SKM-1 (cell line): ENCODE results near the gene VRTN.

Experiments
- DNase-seq: peaks from one replicate; lab custom pipeline; 2025; ENCODE audit not compliant: unreplicated experiment; lab: John Stamatoyannopoulos, UW

The VRTN gene

DNA sequence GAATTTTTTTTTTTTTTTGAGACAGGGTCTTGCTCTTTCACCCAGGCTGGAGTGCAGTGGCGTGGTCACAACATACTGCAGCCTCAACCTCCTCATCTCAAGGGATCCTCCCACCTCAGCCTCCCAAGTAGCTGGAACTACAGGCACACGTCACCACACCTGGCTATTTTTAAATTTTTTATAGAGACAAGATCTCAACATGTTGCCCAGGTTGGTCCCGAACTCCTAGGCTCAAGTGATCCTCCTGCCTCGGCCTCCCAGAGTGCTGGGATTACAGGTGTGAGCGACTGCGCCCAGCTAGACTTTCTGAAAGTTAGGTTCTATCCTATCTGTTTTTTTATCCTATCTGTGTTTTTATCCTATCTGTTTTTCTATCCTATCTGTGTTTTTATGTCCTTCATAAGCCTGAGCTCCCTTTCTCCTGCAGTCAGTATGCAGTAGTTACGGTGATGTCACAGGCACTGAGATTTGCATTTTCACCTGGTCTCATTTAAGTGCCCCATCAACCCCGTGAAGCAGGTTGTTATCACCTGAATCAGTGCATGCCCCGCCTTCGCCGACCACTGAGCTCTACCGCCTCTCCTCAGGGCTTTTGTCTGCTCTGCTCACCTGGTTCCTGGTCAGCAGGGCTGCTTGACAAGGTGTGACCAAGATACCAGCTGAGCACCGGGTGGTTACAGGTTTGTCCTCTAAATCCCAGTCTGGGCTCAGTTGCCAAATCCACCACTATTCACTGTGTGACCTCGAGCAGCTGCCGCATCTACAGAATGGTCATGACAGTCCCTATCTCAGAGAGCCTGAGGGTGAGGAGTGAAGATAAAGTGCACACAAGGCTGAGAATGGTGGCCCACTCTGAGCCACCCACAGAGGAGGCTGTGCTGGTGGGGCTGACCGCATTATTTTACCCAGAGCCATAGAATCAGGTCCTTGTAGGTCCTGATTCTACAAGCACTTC is 44.6 kb downstream of the VRTN start:
- DNase-seq = no peak

DNA sequence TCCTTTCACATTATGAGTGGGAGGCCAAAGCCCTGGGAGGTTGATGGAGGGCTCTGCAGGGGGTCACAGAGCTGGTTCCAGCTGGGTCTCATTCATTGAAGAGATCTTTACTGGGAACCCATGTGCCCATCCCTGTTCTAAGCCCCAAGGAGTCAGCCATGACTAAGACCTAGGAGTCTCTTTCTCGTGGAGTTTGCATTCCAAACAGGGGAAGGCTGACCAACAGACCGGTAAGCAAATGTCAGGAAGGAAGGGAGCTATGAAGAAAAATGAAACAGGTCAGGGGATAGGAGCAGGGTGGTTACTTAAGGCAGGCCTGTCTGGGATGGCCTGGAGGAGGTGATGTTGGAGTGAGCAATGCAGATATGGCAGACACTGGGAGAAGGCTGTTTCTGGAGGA is 46.3 kb downstream of the VRTN start:
- no peak for DNase-seq

DNA sequence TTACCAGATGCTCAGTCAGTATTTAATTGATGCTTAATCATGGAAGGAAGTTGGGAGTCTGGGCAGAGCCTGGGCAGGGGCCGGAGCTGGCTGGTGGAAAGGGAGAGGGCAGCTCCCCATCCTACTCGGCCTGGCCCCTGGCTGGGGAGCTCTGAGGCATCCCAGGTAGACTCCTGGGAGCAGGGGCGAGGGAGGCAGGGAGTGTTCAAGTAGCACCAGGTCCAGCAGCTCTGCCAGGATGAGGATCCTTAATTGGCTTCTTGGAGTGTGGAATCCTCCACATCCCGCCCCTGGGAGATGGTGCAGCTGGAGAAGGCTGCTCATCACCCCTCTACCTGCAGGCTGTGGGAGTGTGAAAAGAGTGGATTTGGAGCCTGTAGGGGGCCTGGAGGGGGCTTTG is 46.8 kb downstream of the VRTN start:
- no peak for DNase-seq

DNA sequence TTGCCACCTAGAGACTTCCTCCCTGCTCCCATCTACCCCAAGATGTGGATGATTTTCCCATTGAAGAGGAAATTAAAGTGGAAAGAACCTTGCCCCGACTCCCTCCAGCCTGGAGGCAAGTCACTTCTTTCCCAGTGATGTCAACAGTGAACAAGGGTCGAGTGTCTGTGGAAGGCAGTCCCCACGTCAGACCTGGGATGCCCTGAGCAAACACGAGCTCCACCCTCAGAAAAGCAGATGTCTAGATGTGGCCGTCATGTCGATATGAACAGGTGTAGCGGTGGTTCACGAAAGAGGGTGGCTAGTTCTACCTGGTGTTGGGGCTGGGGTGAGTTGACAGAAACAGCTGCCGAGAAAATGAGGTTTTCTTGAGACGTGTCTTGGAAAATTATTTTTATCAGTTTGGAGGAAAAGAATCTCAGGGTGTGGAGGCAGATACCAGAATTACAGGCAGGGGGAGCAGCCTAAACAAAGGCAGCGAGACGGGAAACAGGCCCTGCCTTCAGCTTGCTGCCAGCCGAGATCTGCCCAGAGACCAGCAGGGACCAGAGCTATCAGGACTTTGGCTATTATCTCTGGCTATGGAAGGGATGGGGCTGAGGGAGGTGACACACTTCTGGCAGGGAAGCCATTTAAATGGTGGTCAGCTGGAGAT is 51.9 kb downstream of the VRTN start:
- DNase-seq = no peak

DNA sequence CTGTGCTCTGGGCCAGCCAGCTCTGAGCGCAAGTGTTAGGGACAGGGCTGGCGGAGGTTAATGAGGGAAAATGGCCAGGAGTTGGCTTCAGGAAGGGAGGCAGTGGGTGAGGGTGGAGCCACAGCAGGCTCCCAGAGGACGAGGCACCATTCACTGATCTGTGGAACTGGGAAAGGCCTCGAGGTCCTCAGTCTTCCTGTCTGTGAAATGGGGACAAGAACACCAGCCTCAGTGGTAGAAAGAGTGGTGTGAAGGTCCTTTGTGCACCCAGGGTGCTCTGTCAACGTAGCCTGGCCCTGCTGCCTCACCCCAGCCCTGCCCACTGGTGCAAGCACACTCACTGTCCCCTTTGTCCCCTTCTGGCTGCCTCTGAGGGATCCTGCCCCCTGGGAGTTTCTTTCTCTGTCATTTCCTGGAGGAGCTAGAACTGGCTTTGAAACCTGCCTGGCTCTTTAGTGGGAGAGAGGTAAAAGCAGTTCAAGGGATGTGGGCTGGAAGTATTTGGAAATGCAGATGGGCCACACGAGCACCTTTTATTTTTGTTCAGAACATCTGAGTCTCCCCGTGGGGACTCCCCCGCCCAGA is 52.7 kb downstream of the VRTN start:
- DNase-seq = no peak

DNA sequence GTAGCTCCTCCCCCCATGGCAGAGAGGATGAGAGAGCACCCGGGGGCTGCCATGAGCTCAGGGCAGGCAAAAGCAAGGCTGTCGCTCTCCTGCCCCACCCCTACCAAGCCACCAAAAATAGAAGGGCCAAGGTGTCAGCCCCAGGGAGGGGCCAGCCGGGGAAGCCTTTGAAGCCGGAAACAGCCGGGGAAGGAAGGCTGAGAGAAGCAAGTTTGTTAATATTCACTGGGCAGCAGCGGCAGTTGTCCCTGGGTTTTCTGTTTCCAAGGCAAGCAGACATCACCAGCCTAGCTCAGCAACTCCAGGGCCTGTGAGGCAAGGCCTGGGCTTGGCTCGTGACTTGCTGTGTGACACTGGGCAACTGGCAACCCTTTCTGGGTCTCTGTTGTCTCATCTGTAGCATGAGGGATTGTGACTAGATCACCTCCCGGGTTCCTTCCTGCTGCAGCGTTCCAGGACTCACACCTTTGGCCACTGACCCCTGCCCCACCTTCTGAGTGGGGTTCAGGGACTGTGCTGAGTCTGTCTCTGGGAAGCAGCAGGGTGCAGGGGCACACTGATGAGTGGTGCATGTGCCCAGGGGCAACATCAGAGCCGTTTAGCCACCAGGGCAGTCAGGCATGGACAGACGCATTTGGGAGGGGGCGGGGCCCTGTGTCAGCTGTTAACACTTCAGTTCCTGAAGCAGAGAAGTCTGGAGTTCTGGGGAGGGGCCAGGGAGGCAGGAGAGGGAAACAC is 53.4 kb downstream of the VRTN start:
- DNase-seq = no peak

DNA sequence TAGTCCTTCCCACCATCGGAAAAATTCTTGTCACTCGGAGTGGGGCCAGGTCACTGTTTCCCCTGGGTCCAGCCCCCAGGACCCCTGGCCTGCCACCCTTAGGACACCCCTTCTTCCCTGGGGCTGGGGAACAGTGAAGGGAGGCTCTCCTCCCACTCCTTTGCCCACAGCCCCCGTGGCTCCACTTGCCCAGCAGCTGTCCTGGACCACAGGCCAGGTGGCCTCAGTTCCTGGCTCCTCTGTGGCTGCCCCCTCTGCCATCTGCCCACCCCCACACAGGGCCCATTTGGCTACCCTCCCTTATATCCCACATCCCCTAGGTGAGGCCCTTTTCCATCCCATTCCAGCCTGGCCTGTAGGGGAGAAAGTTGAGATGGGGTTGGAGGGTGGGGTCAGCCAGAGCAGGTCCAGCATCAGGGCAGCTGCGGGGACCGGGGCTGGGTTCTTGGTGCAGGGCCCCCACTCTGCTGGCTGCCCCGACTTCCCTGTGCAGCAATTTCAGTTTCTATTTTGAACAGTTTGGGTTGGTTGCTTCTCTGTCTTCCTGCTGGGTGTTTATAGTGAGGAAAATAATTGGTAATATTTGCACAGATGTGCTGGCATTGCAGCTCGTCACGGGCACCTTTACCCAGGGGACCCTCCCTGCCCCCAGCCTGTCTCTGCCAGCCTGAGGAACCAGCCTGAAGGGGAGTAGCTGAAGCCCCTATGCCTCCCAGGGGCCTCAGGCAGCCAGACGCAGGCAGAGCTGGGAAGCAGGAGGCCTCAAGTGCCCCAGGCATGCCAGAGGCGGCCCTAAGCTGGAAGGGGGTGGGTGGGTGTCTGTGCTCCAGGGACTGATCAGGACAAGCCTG is 54.4 kb downstream of the VRTN start:
- no peak for DNase-seq

DNA sequence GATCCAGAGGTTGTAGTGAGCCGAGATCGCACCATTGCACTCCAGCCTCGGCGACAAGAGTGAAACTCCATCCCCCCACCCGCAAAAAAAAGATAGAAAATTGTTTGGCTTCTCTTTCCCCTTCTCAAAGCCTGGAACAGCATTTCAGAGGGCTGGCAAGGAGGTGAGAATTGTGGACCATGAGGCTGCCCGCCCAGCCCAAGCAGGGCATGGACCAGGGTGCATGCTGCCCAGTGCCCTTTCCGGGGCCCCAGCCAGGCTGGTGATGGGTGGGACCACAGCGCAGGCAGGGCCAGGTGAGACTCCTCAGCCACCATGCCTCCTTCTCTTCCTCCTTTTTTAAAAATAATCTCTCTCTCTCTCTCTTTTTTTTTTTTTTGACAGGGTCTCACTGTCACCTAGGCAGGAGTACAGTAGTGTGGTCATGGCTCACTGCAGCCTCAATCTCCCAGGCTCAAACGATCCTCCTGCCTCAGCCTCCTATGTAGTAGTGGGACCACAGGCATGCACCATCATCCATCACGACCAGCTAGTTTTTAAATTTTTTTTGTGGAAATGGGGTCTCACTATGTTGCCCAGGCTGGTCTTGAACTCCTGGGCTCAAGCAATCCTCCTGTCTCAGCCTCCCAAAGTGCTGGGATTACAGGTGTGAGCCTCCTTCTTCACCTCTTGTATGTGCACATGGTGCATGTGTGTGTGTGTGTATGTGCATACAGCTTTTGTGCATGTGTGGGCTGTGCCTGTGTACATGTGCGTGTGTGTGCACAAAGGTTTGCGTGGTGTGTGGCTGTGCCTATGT is 55.5 kb downstream of the VRTN start:
- no peak for DNase-seq

DNA sequence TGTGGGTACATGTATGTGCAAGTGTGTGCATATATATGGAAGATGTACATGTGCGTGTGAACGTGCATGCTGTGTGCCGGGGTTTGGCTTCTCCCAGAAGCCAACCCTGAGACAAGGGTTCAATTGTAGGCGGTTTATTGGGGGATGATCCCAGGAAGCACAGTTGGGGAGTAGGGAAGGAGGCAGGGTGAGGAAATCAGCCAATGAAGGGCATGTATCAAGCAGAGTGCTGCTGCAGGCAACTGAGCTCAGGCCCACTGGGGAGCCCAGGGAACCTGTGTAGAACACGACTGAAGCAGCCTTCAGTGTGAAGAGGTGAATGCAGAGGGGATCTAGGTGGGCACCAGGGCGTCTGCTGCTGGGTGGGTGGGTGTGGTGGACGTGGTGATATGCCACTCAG is 56.2 kb downstream of the VRTN start:
- DNase-seq = no peak

DNA sequence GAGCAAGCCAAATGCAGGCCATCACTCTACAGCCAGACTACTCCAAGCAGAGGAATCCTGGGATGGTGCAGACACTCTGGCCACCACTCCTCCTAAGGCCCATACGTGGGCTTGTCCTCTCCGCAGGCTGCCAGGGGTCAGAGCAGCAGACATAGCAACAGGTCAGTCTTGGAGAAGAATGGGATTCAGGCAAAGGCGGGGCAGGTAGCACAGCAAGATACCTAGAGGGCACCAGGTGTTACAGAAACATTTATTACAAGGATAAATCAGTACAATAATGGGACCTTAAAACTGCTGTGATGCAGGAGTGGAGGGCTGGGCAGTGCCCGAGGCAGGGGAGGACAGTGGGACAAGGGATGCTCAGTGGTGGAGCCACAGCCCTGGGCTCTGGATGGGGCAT is 57.4 kb downstream of the VRTN start:
- no peak for DNase-seq

DNA sequence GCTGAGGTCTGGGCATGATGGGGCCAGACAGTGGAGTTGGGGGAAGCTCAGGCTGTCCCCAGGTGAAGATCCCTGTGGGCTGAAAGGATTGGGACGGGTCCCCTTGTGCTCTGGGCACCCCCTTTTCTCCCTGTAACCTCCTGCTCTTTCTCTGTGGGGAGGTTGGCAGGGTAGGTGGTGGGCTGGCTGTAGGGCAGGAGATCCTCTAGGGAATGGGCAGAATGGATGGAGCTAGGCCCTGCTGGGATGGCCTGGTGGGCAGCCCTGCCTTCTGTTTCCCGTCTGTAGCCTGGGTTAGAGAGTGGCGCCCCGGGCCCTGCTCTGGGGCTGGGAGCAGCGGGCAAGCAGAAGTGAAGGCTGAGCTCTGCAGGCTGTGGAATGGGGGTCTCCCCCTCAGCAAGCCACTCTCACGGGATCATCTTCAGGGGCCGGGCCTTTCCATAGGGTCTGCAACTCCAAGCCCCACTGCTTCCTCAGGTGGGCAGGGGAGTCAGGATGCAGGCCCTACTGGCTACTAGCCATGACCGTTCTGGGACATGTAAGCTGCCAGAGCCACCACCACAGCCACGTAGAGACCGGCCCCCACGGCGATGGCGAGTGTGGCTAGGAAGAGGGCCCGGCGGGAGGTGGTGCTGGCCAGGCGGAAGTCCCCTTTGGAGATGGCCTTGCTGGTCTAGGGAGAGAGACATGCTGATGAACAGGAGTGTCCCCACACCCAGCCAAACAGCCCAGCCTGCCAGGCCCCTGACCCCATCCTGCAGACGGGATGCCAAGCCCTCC is 58.9 kb downstream of the VRTN start:
- no peak for DNase-seq

DNA sequence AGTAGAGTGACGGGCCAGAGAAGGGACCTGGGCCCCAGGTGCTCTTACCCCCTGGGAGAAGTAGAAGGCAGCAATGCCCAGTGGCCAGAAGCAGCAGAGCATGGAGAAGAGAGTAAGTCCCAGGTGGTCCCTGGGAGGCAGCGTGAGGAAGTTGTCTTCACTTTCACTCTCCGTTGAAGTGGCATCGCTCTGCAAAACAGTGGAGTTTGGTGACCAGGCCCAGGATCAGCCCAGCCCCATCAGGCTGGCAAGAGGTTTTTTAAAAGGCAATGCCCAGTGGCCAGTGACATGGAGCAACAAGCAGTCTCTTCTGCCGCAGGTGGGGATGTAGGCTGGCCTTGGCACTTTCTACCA is 59.5 kb downstream of the VRTN start:
- no peak for DNase-seq

DNA sequence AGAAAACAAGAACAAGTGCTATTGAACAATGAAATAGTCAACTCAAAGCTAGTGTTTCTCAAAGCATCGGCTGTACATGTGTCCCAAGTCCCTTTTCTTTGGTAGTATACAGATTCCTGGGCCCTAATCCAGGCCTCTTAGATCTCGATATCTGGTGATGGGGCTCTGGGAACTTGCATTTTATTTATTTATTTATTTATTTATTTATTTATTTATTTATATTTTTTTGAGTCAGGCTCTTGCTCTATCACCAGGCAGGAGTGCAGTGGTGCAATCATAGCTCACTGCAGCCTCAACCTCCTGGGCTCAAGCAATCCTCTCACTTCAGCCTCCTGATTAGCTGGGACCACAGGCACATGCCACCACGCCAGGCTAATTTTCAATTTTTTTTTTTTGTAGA is 60.6 kb downstream of the VRTN start:
- DNase-seq = no peak

DNA sequence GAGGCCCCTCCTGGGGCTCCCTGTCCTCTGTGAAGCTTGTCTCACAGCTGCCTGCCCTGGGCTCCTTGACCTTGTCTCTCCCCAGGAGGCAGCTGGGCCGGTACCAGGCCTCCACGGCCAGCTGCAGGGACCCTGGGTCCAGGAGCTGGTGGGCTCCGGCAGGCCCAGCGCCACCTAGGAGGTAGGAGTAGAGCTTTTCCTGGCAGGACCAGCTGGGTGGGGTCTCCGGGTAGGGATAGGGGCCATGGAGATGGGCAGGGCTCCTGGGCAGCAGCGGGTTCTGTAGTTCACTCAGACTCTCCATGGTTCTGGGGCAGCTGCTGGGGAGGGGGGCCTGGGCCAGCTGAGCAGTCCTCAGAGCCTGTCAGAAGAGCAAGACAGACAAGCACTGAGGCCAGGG is 61.2 kb downstream of the VRTN start:
- no peak for DNase-seq
